K562 (cell line): Measurements from ENCODE around the gene BUB3. TPM values are rescaled to one million over a fixed set of nuclear protein-coding genes. Genes with fewer than 3 reads are reported as not detected.

Experiments
- ATAC-seq: fragments of 200-7000 bp; cut with Tn5 transposase; 3 replicates; pipeline ENCODE4 v1.9.1; 2020; ENCODE audit warnings: moderate library complexity
- BruUV-seq: library from RNA; stranded (reverse); fragments of 400-500 nt; replicated peaks from 2 replicates; lab custom pipeline; 2021; lab: Mats Ljungman, UMichigan
- CTCF ChIA-PET: fragments of 300-600 bp; formaldehyde crosslinking; extraction: SDS; loops from one replicate; lab custom pipeline; 2021; ENCODE audit warnings: low intra/inter-chr PET ratio; lab: Yijun Ruan, JAX
- POLR2A ChIA-PET: fragments of 300-600, 350-650 bp; sonication (Branson Sonifier 250); formaldehyde crosslinking; extraction: SDS; loops from one replicate; lab custom pipeline; 2021; ENCODE audit warnings: antibody characterized with exemption, inconsistent platforms; lab: Yijun Ruan, JAX
- DNase-seq, 4 experiments: peaks; one replicate each; pipeline versions ENCODE4 v3.0.0 to v3.0.0-alpha.2; 2011 to 2018; ENCODE audit warnings: low spot score in 3 of 4, mixed read lengths in 3 of 4; ENCODE audit errors: extremely low read depth in 1 of 4
- FAIRE-seq: peaks from 2 replicates; lab custom pipeline; 2011; peaks lifted over from hg19 to GRCh38; lab: Jason Lieb, UNC
- H2AFZ ChIP-seq: 2 replicates; pipeline ENCODE4 v1.6.0; 2011; ENCODE audit warnings: low read depth, low read length, control low read depth, inconsistent platforms
- H3K27ac ChIP-seq: fragments of 200-600 bp; 3 replicates; pipeline ENCODE4 v1.8.0; 2011; ENCODE audit warnings: low read depth, mild to moderate bottlenecking, control low read depth, inconsistent platforms, low read length, moderate library complexity, mixed read lengths; ENCODE audit errors: extremely low read depth
- H3K27me3 ChIP-seq, 2 experiments: fragments of 300-600 bp in 1 of 2; 2 replicates in 1 of 2; 3 replicates in 1 of 2; pipeline versions ENCODE4 v1.6.0 to v1.8.0; 2011; ENCODE audit warnings: inconsistent platforms in 2 of 2, low read length in 2 of 2, mild to moderate bottlenecking in 1 of 2, mixed read lengths in 1 of 2, moderate library complexity in 1 of 2; ENCODE audit not compliant: control insufficient read depth in 2 of 2, insufficient read depth in 2 of 2
- H3K36me3 ChIP-seq: fragments of 300-600 bp; 3 replicates; pipeline ENCODE4 v1.8.0; 2011; ENCODE audit warnings: mild to moderate bottlenecking, low read length, inconsistent platforms; ENCODE audit not compliant: control insufficient read depth, insufficient read depth
- H3K4me1 ChIP-seq, 2 experiments: fragments of 200-600 bp in 1 of 2; replicated peaks in 1 of 2; 2 replicates in 1 of 2; 3 replicates in 1 of 2; pipeline versions ENCODE4 v1.5.1 to v1.8.0; 2011; ENCODE audit warnings: inconsistent platforms in 2 of 2, low read length in 2 of 2, mild to moderate bottlenecking in 1 of 2, mixed read lengths in 1 of 2, moderate library complexity in 1 of 2; ENCODE audit not compliant: control insufficient read depth in 2 of 2, insufficient read depth in 2 of 2
- H3K4me2 ChIP-seq: 2 replicates; pipeline ENCODE4 v1.6.1; 2011; ENCODE audit warnings: low read length, control low read depth, inconsistent platforms, mixed read lengths; ENCODE audit not compliant: insufficient read depth
- H3K4me3 ChIP-seq: fragments of 200-600 bp; sonication (generic), shearing (Covaris generic); 2 replicates; pipeline ENCODE4 v1.5.1; 2016; ENCODE audit warnings: control low read depth, inconsistent platforms
- H3K79me2 ChIP-seq: fragments of 200-600 bp; 3 replicates; pipeline ENCODE4 v1.8.0; 2011; ENCODE audit warnings: low read length, inconsistent platforms; ENCODE audit not compliant: control insufficient read depth, insufficient read depth
- H3K9ac ChIP-seq, 2 experiments: 2 replicates each; pipeline versions ENCODE4 v1.6.0 to v1.6.1; 2011; ENCODE audit warnings: low read depth in 2 of 2, low read length in 2 of 2, control low read depth in 1 of 2, inconsistent platforms in 1 of 2, mild to moderate bottlenecking in 1 of 2, mixed read lengths in 1 of 2; ENCODE audit not compliant: insufficient read depth in 1 of 2
- H3K9me1 ChIP-seq: one replicate; pipeline ENCODE4 v1.6.0; 2011; ENCODE audit warnings: inconsistent platforms, mild to moderate bottlenecking, low read length, moderate library complexity; ENCODE audit not compliant: control insufficient read depth, insufficient read depth
- H3K9me3 ChIP-seq: replicated peaks from 2 replicates; pipeline ENCODE4 v1.5.1; 2011; ENCODE audit warnings: low read depth, low read length, inconsistent platforms; ENCODE audit not compliant: control insufficient read depth, insufficient read depth
- H4K20me1 ChIP-seq: replicated peaks from 2 replicates; pipeline ENCODE4 v1.6.1; 2011; ENCODE audit warnings: low read length, inconsistent platforms, mixed read lengths; ENCODE audit not compliant: control insufficient read depth, insufficient read depth
- HDAC3 ChIP-seq: fragments of 450-650 bp; IDR thresholded peaks from 2 replicates; pipeline ENCODE4 v1.6.1; 2018; ENCODE audit warnings: borderline replicate concordance, mild to moderate bottlenecking, moderate library complexity; ENCODE audit not compliant: partially characterized antibody
- MEF2D ChIP-seq: conservative IDR thresholded peaks from 2 replicates; pipeline ENCODE4 v1.6.1; 2016; ENCODE audit warnings: low read depth, missing genetic modification characterization, missing compliant biosample characterization
- RFX7 ChIP-seq: fragments of 250-450 bp; sonication (Bioruptor Pico); IDR thresholded peaks from 2 replicates; pipeline ENCODE4 v1.5.1; 2021; ENCODE audit warnings: mild to moderate bottlenecking
- RNF2 ChIP-seq: sonication (generic); IDR thresholded peaks from 2 replicates; pipeline ENCODE4 v1.6.1; 2016
- SMAD2 ChIP-seq: fragments of 150-350 bp; IDR thresholded peaks from 2 replicates; pipeline ENCODE4 v1.6.1; 2014; ENCODE audit warnings: low read depth, mild to moderate bottlenecking, low read length
- STAT5B ChIP-seq: fragments of 250-450 bp; sonication (Bioruptor Pico); IDR thresholded peaks from 2 replicates; pipeline ENCODE4 v1.8.0; 2021; ENCODE audit warnings: mild to moderate bottlenecking, inconsistent platforms
- TEAD2 ChIP-seq: fragments of 450-650 bp; IDR thresholded peaks from 2 replicates; pipeline ENCODE4 v1.6.1; 2016; ENCODE audit warnings: missing genetic modification characterization, control low read depth, missing compliant biosample characterization
- ZC3H4 ChIP-seq: sonication (generic); formaldehyde crosslinking; IDR thresholded peaks from 2 replicates; pipeline ENCODE4 v1.9.0; 2021; ENCODE audit warnings: missing genetic modification reagents, borderline replicate concordance
- ZFP36 ChIP-seq: fragments of 150-350 bp; IDR thresholded peaks from 2 replicates; pipeline ENCODE4 v1.6.1; 2018; ENCODE audit warnings: low read length, low read depth; ENCODE audit not compliant: partially characterized antibody
- ZNF561 ChIP-seq: fragments of 450-650 bp; formaldehyde crosslinking; conservative IDR thresholded peaks from 2 replicates; pipeline ENCODE4 v1.4.0; 2020; ENCODE audit warnings: mild to moderate bottlenecking, moderate library complexity
- ZNF589 ChIP-seq: fragments of 200-800 bp; sonication (Bioruptor generic); IDR thresholded peaks from 2 replicates; pipeline ENCODE4 v1.6.1; 2016; ENCODE audit warnings: low read depth, missing genetic modification characterization, missing compliant biosample characterization
- WGBS: fragments of 100-300 bp; shearing (Covaris generic); methylation state at CpG from one replicate; pipeline ENCODE4 v1.1.6; 2016; ENCODE audit warnings: low coverage, mixed read lengths; ENCODE audit not compliant: insufficient coverage; ENCODE audit errors: missing lambda C conversion rate; 5-methylcytosine and 5-hydroxymethylcytosine counted together
- in situ Hi-C: fragments of 300-500 bp; cut with MboI; formaldehyde crosslinking; loops from 4 replicates; pipeline ENCODE4 v1.15.0; 2018; ENCODE audit warnings: inconsistent platforms, mixed read lengths
- intact Hi-C: fragments of 100-400 bp; cut with micrococcal nuclease; formaldehyde crosslinking; loops from 2 replicates; pipeline ENCODE4 v1.14.2; 2022
- polyA plus RNA-seq, 8 experiments: library from polyadenylated mRNA; depleted of rRNA in 4 of 8; stranded (reverse) in 5 of 8; unstranded in 3 of 8; fragments of >200 nt; fragmentation: Nextera tagmentation in 2 of 8; fragmentation: Illumina TruSeq in 1 of 8; extraction: Ambion mirVana in 2 of 8; extraction: Trizol in 1 of 8; gene quantifications; 2 replicates each; pipeline versions ENCODE4 v1.2.1 to v1.2.3, GENCODE V29; 2011 to 2014; ENCODE audit warnings: inconsistent platforms in 1 of 8, missing spikeins in 1 of 8
- total RNA-seq, 7 experiments: library from RNA; depleted of rRNA in 6 of 7; stranded (reverse); fragments of >200 nt in 6 of 7; fragmentation: Illumina TruSeq in 2 of 7; extraction: Trizol in 2 of 7; gene quantifications; 2 replicates each; pipeline versions ENCODE4 v1.2.1 to v1.2.3, GENCODE V29; 2011 to 2021; ENCODE audit warnings: low replicate concordance in 1 of 7
- TF ChIP-seq, protein P1 (sequence below): fragments of 150-350 bp; conservative IDR thresholded peaks from 2 replicates; pipeline ENCODE4 v1.6.1; 2014; ENCODE audit warnings: low read length
- TF ChIP-seq, protein P2 (sequence below), 2 experiments: IDR thresholded peaks; 2 replicates each; pipeline ENCODE4 v1.6.1; 2012; ENCODE audit warnings: improper control_type of control experiment in 2 of 2, low read depth in 2 of 2, low read length in 2 of 2, borderline replicate concordance in 1 of 2
- TF ChIP-seq, protein P3 (sequence below), 2 experiments: fragments of 250-450 bp in 1 of 2; fragments of 450-650 bp in 1 of 2; sonication (Bioruptor Pico) in 1 of 2; IDR thresholded peaks; 2 replicates each; pipeline versions ENCODE4 v1.6.1 to v1.8.0; 2016 to 2021; ENCODE audit warnings: mild to moderate bottlenecking in 2 of 2, moderate library complexity in 2 of 2, missing compliant biosample characterization in 1 of 2, missing genetic modification characterization in 1 of 2
- TF ChIP-seq, protein P4 (sequence below): fragments of 450-650 bp; IDR thresholded peaks from 2 replicates; pipeline ENCODE4 v1.6.1; 2016; ENCODE audit warnings: missing biosample characterization, missing genetic modification characterization

BUB3 gene
- total and polyA plus RNA-seq, 9 of the 15 experiments (the other 6 are each of a cell fraction or from before 2014, with no cell fraction given) = 167 to 761 (median 225) TPM

DNA sequence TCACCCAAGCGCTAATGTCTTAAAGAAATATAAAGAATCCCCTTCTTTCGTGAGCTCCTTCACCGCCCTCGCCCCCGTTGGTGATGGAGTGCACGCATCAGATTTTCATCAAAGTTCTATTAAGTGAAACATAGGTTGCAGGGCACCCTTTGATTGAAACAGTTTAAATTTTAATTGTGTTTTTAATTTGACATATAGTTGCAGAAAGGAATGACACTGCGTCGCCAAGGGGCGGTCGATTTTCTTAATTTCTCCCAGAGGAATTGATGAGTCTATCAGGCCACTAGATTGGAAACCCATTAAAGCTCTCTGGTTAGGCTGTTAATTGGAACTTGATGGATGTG is 10.4 kb upstream of the BUB3 start:
- Histone ChIP-seq H3K27ac (no peak overlapping the region), H3K79me2 (peaks cover 26% of the 10 kb centered on the region), H3K4me1 (peaks cover 14 to 23% of the 10 kb centered on the region in 2 experiments), H3K9me1 (no peaks in the 10 kb centered on the region), H3K4me3 (no peak overlapping the region), H2AFZ (no peak overlapping the region), H3K9me3 (no peaks in the 10 kb centered on the region), H3K27me3 (no peaks in the 10 kb centered on the region), H4K20me1 (peaks cover 7% of the 10 kb centered on the region; the same call in 1 of the 2 replicates), H3K36me3 (peaks cover 30% of the 10 kb centered on the region), H3K9ac (no peak overlapping the region), H3K4me2 (no peak overlapping the region)
- ChIA-PET POLR2A (interaction anchor here (0.6 to 1.8 kb wide), 2 partner anchors 8 to 9 kb away, joined by 3 to 10 read pairs; partner anchors contain the start of gene BUB3), CTCF (no interaction called here)
- ATAC-seq = no peak
- 90% methylated on average over 10 of the region's 10 CpGs for WGBS
- in situ Hi-C loops = no loop called here
- no TSS peak for BruUV-seq
- intact Hi-C loops = no loop called here
- DNase-seq = no peak
- FAIRE-seq = no peak
- no peak for TF ChIP-seq ZC3H4
- TF ChIP-seq, protein P1, sequence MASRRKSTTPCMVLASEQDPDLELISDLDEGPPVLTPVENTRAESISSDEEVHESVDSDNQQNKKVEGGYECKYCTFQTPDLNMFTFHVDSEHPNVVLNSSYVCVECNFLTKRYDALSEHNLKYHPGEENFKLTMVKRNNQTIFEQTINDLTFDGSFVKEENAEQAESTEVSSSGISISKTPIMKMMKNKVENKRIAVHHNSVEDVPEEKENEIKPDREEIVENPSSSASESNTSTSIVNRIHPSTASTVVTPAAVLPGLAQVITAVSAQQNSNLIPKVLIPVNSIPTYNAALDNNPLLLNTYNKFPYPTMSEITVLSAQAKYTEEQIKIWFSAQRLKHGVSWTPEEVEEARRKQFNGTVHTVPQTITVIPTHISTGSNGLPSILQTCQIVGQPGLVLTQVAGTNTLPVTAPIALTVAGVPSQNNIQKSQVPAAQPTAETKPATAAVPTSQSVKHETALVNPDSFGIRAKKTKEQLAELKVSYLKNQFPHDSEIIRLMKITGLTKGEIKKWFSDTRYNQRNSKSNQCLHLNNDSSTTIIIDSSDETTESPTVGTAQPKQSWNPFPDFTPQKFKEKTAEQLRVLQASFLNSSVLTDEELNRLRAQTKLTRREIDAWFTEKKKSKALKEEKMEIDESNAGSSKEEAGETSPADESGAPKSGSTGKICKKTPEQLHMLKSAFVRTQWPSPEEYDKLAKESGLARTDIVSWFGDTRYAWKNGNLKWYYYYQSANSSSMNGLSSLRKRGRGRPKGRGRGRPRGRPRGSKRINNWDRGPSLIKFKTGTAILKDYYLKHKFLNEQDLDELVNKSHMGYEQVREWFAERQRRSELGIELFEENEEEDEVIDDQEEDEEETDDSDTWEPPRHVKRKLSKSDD = no peak
- no peak for TF ChIP-seq RNF2
- TF ChIP-seq ZNF589 (CRISPR knock-in tag) = no peak
- TF ChIP-seq STAT5B (CRISPR knock-in tag) = no peak
- no peak for TF ChIP-seq ZNF561 (CRISPR knock-in tag)
- TF ChIP-seq, protein P2, sequence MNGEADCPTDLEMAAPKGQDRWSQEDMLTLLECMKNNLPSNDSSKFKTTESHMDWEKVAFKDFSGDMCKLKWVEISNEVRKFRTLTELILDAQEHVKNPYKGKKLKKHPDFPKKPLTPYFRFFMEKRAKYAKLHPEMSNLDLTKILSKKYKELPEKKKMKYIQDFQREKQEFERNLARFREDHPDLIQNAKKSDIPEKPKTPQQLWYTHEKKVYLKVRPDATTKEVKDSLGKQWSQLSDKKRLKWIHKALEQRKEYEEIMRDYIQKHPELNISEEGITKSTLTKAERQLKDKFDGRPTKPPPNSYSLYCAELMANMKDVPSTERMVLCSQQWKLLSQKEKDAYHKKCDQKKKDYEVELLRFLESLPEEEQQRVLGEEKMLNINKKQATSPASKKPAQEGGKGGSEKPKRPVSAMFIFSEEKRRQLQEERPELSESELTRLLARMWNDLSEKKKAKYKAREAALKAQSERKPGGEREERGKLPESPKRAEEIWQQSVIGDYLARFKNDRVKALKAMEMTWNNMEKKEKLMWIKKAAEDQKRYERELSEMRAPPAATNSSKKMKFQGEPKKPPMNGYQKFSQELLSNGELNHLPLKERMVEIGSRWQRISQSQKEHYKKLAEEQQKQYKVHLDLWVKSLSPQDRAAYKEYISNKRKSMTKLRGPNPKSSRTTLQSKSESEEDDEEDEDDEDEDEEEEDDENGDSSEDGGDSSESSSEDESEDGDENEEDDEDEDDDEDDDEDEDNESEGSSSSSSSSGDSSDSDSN (IDR thresholded peaks at IDR 0.05; ENCODE audit: borderline replicate concordance in 1 of 2, low read depth in 2 of 2, low read length in 2 of 2) = no peak
- no peak for TF ChIP-seq RFX7 (CRISPR knock-in tag)
- TF ChIP-seq TEAD2 (tag) = no peak
- TF ChIP-seq, protein P3, sequence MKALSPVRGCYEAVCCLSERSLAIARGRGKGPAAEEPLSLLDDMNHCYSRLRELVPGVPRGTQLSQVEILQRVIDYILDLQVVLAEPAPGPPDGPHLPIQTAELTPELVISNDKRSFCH (CRISPR knock-in tag; IDR thresholded peaks at IDR 0.05) = no peak
- TF ChIP-seq, protein P3 (tag; IDR thresholded peaks at IDR 0.05) = no peak
- TF ChIP-seq ZFP36 = no peak
- no peak for TF ChIP-seq MEF2D
- TF ChIP-seq HDAC3 = no peak
- no peak for TF ChIP-seq SMAD2
- TF ChIP-seq, protein P4, sequence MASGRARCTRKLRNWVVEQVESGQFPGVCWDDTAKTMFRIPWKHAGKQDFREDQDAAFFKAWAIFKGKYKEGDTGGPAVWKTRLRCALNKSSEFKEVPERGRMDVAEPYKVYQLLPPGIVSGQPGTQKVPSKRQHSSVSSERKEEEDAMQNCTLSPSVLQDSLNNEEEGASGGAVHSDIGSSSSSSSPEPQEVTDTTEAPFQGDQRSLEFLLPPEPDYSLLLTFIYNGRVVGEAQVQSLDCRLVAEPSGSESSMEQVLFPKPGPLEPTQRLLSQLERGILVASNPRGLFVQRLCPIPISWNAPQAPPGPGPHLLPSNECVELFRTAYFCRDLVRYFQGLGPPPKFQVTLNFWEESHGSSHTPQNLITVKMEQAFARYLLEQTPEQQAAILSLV (tag) = no peak
